GM13977 (cell line): Measurements from ENCODE around the gene GHRL.
"Not testable (repeated sequence)": the region's sequence is repeated elsewhere in the genome, so short reads cannot be mapped to it uniquely, and the experiment has no call there.

Experiments
- DNase-seq: peaks from one replicate; pipeline ENCODE4 v3.0.0; 2012; ENCODE audit warnings: low spot score
- CTCF ChIP-seq: IDR thresholded peaks from 2 replicates; pipeline ENCODE4 v1.5.1; 2012; ENCODE audit warnings: mild to moderate bottlenecking, control low read depth; ENCODE audit not compliant: insufficient read depth; ENCODE audit errors: extremely low read depth, missing control alignments
- in situ Hi-C: fragments of 300-500 bp; cut with MboI; formaldehyde crosslinking; loops from one replicate; pipeline ENCODE4 v1.12.0; 2022; ENCODE audit warnings: low sequenced_read_pairs, low pct_unique_long_range_greater_than_20kb, mixed read lengths, inconsistent platforms; ENCODE audit not compliant: unreplicated experiment

Gene GHRL

DNA sequence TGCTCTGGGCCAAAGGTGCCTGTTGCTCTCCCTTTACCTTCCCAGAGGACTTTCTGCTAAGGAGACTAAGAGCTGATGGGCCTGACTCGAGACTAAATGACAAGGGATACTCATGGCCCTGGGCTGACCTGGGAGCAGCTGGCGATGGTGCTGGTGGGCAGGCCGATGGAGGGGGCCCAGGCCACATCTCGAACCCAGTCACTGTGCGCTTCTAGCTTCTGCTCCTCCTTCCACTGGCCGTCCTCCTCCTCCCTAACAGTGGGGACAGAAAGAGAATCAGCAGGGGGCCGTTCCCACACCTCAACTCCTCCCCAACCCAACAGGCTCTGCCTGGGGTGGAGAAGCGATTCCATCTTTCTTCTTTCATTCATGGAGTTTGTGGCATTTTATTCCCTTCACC is 12.2 kb upstream of the GHRL start:
- no peak for DNase-seq
- in situ Hi-C loops: no loop called here
- TF ChIP-seq CTCF: no peak

DNA sequence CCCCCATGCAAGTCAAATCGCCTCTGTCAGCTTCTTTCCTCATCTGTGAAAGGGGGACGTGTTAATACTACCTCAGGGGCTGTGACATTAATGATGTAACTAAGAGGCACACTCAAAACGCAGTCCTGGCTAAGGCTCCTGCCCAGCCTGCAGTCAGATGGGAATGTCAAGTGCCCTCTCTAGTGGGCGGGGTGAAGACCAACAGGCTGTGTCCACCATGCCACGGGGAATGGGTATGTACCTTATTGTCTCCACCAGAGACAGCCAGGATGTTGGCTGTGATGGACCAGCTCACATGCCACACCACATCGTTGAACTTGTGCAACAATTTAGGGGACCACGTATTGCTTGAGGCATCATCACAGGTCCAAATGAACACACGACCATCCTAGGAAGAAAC is 11.0 kb upstream of the GHRL start:
- in situ Hi-C loops: no loop called here
- no peak for TF ChIP-seq CTCF
- no peak for DNase-seq

DNA sequence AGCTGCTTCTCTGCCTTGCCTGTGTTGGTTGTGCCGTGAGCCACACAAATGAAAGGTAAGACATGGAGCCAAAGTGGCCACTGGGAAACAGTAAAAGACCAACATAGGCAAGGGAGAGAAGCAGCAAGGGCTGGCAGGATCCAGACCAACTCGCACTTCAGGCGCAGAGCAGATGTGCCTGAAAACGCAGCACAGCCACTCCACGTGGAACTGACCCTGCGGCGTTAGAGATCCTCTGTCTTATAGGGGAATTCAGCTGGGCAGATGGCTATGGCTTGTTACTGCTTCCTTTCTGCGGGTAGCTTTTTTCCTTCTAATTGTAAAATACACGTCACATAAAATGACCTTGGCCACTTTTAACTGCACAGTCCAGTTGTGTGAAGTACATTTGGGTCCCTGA is 10.4 kb upstream of the GHRL start:
- DNase-seq: no peak
- TF ChIP-seq CTCF: no peak
- in situ Hi-C loops: no loop called here

- DNase-seq: no peak
- in situ Hi-C loops: no loop called here
- no peak for TF ChIP-seq CTCF
These were observed 7.3 kb upstream of the GHRL start for GRCh38 chr3:10300087-10300486.

DNA sequence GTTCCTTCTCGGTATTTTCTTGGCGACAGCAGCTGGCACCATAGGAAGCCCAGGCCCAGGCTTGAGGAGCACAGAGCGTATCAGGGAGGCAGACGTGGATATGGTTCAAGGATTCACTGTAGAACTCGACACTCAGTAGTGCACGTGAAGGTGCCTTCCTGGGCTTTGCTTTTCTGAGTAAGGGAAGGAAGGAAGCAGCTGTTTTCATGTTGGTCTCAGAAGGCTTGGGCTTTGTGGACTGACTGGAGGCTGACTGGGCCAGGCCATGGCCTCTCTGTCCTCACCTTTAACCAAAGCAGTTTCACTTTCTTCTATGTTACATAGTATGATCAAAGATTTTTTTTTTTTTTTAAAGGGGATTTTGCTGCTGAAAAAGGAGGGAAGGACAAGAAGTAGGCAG is 6.9 kb upstream of the GHRL start:
- DNase-seq: peak; percentile 50
- in situ Hi-C loops: no loop called here
- no peak for TF ChIP-seq CTCF

DNA sequence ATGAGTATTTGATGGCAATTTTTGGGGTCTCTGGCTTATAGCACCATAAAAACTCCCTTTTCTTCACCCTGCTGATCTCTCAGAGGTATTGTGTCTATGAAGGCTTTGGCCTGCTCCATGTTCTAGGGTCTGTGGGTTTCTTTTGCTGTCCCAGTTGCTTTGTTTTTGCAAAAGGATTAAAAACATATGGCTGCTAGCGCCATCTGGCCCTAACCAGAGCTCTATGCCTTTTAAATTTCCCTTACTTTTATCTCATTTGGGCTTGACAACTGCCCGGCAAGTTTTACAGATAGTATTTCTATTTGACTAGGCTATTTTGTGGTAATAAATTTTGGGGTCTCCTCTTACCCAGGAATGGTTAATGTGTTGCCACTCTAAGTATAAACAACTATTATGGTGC is 6.4 kb upstream of the GHRL start:
- DNase-seq: no peak
- in situ Hi-C loops: no loop called here
- peak; percentile 11 for TF ChIP-seq CTCF

DNA sequence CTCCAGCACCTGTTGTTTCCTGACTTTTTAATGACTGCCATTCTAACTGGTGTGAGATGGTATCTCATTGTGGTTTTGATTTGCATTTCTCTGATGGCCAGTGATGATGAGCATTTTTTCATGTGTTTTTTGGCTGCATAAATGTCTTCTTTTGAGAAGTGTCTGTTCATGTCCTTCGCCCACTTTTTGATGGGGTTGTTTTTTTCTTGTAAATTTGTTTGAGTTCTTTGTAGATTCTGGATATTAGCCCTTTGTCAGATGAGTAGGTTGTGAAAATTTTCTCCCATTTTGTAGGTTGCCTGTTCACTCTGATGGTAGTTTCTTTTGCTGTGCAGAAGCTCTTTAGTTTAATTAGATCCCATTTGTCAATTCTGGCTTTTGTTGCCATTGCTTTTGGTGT is 5.3 kb upstream of the GHRL start:
- DNase-seq, in situ Hi-C loops: not testable (repeated sequence)
